Posterior cingulate gyrus (tissue), 11 donors: Measurements from ENCODE around the gene TBL1X.
"Not testable (repeated sequence)": the region's sequence is repeated elsewhere in the genome, so short reads cannot be mapped to it uniquely, and the experiment has no call there.

Experiments
- DNase-seq, 10 donors: peaks; one replicate each; pipeline versions ENCODE4 v3.0.0 to v3.0.0-alpha.2; 2020 to 2021; ENCODE audit warnings: mixed read lengths in 3 of 10
- intact Hi-C: fragments of 100-400 bp; cut with DNase I; formaldehyde crosslinking; loops from one replicate; pipeline ENCODE4 v1.15.1; 2023

Gene TBL1X

DNA sequence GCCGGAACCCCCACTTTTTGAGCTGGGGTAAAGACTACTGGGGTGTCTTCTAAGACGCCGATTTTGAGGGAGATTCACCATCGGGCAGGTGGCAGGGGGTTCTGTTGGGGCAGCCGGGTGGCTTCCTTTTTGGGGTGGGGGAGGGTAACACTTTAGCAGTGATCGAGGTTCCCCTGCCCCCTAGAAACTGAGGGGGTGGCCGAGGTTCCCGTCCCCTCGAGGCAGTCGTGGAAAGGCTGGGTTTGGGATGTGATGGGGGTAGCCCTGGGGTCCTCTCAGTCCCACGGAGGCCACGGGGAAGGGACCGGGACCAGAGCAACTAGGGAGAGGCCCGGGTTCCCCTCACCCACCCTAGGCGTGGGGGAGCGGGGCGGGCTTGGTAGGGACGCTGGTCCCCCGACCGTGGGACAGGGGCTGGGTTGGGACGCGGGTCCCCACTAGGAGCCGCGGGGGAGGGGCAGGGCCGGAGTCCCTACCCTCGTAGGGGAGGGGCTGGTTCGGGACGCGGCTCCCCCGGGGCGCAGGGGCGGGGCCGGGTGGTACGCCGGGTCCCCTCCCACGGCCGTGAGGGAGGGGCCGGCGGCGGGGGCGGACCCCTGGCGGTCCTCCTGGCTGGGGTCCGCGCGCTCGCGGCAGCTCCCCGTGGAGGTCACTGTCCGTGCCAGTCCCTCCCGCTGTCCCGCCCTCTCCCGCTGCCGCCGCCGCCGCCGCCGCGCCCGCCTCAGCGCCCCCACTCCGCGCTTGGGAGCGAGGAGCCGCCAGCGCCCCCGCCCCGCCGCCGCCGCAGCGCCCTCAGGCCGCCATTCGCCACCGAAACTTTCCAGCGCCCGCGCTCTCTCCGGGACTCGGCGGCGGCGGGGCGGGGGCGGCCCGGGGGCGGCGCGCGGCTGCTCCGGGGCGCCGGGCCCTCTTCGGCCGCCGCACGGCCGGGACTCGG lies at the start of gene TBL1X:
TBL1X (plus strand) TSS at position 624 of the 937 bp plus-strand sequence. CDS start 188,529 bp downstream, outside the sequence.
- peak in 8 of 10 donors; percentile 18 to 84 (median 48) for DNase-seq
- intact Hi-C loops = no loop called here

DNA sequence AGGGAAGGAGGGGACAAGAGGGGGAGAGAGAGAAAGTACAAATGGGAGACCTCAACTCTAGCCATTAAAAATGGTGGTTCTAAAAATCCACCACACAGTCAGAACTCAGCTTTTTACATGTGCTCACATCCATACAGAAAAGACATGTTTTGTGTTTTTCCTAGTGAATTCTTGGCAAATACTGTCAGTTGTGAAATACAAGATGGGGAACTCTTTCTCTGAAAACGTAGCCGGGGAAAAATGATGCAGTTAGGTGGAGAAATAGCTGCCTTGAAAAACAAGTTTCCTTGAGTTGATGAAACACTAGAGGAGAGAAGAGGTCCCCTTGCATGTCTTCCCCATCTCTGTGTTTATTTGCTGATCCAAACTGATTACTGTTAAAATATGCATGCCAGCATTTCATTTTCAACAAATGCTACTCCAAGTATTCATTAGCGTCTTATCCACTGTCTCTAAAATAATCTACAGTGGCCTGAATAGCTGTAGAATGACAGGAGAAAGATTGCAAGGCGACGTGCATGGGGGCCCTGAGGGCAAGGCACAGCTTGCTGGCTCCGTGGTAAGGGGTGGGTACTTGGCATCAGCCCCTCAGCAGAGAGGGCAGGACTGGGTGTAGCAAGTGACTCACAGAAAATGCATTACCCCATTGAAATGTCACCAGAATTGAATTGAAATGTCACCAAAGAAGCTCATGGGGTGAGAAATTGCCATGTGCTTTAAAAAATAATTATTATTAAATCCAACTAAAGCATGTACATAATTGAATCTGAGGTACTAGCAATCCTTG lies 48.1 kb upstream of the TBL1X start:
- intact Hi-C loops = no loop called here
- no peak for DNase-seq

DNA sequence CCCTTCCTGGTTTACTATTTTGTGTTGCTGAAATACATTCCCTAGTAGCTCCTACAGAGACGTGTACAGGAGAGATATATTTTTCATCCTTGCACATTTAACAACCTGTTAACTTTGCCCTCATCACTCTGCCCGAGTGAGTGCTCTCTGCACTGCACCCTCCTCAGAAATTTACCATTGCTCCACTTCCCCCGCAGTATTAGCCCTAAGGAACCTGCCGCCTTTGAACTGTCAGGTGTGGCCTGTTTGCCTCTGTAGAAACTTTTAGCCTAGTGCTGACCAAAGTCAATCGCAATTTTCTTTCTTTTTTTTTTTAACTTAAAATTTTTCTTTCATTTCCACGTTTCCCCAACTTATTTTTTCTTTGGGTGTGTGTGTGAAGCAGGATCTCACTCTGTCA lies 46.6 kb upstream of the TBL1X start:
- intact Hi-C loops = no loop called here
- no peak for DNase-seq

DNA sequence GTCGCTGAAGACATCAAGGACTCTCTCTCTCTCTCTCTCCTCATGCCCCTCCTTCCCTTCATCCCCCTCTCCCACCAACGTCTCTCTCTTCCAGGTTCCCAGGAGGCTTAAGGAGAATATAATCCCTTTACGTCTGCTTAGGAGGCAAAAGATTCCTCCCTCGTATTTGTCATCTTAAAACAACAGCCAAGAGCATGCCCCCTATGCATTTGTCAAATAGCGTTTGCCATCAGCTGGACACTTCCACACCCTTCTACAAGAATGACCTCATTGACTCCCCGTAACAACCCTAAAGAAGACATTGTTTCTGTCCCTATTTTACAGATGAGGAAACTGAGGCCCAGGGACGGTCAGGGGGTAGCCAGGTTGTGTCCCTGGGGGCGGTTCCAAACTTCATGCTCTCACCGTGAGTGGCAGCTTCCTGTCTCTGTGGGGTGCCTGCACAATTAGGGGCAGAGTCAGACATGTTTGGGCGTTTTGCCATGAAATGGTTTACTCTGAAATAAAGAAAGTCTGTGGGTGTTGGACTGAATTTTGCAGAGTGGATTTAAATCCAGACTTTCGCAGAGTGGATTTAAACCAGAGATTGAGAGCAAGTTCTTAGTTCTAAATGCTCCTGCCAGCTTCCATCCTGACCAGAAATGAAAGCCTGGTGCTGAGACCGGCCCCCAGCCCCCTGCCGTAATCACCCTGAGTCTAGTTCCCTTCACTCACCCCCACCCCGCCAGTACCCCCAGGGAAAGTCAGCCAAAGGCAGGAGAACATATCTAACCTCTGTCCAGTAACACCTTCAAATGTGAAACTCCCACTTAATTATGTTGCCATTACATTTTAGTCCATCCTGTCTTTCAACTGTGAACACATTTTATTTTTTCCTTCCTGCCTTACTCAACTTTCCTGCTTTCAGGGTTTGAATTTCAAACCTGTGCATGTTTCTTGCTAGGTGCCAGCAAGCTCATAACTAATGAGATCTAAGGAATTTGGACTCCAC lies 44.3 kb upstream of the TBL1X start:
- intact Hi-C loops = no loop called here
- no peak for DNase-seq

DNA sequence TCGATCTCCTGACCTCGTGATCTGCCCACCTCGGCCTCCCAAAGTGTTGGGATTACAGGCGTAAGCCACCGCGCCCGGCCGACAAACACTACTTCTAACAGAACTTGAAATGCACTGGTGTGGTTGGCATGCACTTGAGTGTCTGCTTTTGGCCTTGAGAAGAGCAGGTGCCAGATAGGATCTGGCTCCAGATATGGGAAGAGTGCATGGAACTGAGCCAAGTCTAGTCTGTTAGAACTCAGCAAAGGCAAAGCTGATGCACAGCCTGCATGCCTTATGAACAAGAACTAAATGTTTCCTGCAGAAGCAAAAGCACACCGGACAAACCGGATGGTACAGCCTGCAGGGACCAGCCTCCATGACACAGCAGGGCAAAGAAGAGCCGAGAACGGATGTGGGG lies 35.1 kb upstream of the TBL1X start:
- intact Hi-C loops = no loop called here
- DNase-seq = no peak

DNA sequence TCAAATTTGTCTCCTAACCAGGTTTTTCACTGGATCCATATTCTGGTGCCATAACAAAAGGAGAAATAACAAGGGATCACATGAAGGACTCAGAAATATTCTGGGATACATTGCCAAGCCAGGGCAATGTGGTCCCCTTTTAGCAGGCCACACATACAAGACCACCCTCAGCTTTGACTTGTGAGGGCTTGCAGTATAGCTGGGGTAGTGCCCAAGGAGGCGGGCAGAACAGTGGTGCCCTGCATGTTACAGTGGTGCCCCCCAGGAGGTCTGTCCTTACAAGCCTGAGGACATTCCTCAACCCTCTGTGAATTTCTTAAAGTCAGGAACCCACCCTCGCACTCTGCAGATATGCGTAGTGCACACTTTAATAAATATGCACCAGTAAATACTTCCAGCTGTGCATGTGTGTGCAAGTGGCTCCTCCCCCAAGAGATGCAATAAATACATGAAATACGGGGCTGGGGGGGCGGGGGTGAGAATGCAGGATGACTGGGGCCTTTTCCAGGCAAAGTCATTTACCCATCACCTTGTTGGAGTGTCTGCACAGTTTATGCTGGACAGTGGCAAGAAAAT lies 34.4 kb upstream of the TBL1X start:
- intact Hi-C loops = no loop called here
- DNase-seq = no peak

DNA sequence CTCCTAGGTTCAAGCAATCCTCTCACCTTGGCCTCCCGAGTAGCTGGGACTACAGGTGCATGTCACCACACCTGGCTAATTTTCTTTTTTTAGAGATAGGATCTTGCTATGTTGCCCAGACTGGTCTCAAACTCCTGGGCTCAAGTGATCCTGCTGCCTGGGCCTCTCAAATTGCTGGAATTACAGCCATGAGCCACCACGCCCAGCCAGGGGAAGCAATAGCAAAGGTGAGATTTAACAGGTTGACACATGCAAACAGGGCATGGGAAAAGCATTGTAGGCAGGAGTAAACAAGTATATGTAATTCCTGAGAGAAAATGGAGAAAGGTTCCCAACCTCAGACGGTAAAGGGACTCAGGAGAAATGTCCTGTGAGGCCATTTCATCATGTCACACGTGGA lies 33.6 kb upstream of the TBL1X start:
- intact Hi-C loops = no loop called here
- no peak for DNase-seq

DNA sequence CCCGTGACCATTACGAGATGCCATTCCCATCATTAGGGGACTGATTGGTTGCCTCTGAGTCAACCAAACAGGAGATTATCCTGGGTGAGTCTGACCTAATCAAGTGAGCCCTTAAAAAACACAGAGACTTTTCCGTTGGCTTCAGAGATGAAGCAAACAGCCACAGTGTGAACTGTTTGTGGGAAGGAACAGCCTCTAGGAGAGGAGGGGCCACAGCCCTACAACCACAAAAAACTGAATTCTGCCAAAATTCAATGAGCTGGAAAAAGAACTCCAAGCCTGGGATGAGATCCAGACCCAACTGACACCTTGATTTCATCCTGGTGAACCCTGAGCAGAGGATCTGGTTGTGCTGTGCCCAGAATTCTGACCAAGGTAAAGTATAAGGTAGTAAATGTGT lies 31.3 kb upstream of the TBL1X start:
- no peak for DNase-seq
- intact Hi-C loops = no loop called here

DNA sequence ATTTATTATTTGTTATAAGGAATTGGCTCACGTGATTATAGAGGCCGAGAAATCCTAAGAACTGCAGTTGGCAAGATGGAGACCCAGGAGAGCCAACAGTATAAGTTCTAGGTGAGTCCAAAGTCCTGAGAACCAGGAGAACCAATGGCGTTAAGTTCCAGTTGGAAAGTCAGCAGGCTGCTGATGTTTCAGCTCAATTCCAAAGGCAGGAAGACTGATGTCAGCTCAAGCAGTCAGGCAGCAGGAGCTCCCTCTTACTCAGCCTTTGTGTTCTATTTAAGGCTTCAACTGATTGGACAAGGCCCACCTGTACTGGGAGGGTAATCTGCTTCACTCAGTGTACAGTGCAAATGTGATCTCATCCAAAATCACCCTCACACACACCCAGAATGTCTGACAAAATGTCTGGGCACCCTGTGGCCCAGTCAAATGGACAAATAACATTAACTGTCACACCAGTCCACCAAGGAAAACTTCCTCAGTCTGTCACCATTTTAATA lies 30.8 kb upstream of the TBL1X start:
- intact Hi-C loops = no loop called here

DNA sequence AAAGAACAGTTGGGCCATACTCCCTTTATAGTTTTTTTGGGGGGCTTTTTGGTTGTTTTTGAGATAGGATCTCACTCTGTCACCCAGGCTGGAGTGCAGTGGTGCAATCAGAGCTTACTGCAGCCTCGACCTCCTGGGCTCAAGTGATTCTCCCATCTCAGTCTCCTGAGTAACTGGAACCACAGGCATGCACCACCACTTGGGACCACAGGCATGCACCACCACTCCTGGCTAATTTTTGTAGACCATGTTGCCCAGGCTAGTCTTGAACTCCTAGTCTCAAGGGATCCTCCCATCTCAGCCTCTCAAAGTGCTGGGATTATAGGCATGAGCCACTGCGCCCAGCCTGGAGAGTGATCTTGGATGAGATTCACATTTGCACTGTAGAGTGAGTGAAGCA lies 29.8 kb upstream of the TBL1X start:
- intact Hi-C loops, DNase-seq: not testable (repeated sequence)

More for the DNA sequence above, 30.8 kb upstream of the TBL1X start:
- no peak for DNase-seq

DNA sequence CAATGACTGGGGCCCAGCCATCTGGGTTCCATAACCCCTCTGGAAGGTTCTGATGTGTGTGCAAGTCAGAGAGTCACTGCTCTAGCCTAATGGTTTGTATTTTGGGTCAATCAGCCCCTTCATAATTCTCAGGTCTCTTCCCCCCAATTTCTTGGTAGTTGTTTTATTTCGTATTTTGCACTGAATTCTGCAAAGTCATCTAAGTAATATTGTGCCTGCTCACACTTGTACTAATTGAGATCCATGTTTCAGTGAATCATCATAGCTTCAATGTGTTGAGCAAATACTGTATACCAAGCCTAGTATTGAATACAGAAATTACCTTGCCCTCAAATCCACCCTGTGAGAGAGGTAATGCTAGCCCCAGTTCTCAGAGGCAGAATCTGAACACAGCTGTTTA lies 28.0 kb upstream of the TBL1X start:
- DNase-seq = no peak
- intact Hi-C loops = no loop called here

DNA sequence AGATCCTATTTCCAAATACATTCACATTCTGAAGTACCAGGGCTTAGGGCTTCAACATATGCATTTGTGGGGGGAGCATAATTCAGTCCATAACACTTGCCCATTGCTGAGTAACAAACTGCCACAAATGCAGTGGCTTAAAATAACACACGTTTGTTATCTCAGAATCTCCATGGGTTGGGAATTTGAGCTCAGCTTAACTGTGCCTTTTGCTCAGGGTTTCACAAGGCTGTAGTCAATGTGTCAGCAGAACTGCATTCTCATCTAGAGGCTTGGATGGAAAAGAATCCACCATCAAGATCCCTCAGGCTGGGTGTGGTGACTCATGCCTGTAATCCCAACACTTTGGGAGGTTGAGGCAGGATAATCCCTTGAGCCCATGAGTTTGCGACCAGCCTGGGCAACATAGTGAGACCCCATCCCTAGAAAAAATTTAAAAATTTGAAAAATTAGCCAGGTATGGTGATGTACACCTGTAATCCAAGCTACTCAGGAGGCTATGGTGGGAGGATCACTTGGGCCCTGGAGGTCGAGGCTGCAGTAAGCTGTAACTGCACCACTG lies 25.8 kb upstream of the TBL1X start:
- intact Hi-C loops = no loop called here

DNA sequence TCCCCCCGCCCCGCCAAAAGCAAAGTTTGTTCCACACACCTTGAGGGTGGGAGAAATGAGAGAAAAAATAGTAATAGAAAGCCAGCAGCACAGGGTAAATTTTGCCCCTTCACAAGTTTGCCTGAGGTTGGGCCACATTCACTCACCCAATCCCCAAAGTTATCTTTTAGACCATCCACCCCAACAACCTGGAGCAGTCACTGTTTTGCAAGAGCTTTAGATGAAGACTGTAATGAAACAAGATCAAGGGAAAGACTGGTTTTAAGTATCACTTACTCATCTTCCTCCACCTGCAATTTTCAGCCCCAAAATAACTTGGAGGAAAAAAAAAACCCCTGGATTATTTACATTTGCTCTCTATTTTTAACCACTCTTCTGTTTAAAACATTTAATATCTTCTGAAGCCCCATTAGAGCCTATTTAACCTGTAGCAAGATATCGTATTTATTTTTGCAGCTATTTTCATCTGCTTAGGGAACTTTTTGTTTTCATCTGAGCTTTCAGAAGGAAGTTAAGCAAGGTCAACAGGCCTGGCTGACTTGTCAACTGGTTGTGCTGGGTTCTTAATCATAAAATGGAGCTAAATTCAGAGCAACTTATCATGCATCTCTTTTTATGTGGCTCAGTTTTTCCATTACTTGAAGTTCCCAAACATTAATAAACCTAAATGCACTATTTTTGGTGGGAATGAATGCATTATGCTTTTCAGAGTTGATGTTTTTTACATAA lies 24.6 kb upstream of the TBL1X start:
- intact Hi-C loops = no loop called here
- DNase-seq = no peak

More for the DNA sequence above, 25.8 kb upstream of the TBL1X start:
- no peak for DNase-seq

DNA sequence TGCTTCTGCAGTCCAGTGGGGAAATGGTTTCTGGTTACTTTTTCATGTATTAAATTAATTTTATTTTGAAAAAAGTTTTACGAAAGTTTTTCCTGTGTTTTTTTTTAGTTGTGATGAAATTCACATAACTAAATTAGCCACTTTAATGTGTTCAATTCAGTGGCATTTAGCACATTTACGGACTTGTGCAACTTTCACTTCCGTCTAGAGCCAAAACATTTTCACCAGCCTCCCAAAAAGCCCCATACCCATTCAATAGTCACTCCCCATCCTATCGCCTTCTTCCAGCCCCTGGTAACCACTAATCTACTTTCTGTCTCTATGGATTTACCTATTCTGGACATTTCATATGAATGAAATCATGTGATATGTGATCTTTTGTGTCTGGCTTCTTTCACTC lies 22.8 kb upstream of the TBL1X start:
- intact Hi-C loops = no loop called here

DNA sequence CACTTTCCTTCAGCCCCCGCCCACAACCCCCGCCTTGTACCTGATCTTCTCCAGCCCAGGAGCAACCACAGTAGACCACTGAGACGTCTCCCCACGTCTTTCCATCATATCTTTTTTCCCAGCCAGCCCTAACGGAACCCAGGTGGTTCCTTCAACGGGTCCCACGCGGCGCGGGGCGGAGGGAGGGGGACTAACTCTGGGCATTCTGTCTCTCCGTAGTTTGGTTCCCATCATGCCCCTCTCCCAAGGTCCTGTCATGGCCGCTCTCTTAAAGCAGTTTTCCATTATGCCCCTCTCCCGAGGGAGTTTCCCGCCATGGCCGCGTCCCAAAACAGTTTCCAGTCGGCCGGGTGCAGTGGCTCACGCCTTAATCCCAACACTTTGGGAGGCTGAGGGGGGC lies 21.5 kb upstream of the TBL1X start:
- DNase-seq = no peak
- intact Hi-C loops = no loop called here

More for the DNA sequence above, 22.8 kb upstream of the TBL1X start:
- DNase-seq = no peak

DNA sequence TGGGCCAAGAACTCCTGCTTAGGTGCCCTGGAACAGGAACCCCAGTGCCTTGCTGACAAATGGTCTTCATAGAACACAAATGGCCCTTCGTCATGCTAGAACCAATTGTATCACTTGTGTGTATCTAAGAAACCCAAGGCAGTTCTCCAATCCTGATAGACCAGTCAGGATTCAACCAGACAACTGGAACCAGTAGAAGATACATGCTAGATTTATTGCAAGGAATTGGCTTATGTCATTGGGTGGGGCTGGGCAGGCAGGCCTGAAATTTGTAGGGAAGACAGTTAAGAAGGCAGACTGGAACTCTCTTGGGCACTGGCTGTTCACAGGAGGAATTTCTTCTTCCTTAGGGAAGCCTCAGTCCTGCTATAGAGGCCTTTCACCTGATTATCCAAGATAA lies 17.0 kb upstream of the TBL1X start:
- no peak for DNase-seq
- intact Hi-C loops = no loop called here

DNA sequence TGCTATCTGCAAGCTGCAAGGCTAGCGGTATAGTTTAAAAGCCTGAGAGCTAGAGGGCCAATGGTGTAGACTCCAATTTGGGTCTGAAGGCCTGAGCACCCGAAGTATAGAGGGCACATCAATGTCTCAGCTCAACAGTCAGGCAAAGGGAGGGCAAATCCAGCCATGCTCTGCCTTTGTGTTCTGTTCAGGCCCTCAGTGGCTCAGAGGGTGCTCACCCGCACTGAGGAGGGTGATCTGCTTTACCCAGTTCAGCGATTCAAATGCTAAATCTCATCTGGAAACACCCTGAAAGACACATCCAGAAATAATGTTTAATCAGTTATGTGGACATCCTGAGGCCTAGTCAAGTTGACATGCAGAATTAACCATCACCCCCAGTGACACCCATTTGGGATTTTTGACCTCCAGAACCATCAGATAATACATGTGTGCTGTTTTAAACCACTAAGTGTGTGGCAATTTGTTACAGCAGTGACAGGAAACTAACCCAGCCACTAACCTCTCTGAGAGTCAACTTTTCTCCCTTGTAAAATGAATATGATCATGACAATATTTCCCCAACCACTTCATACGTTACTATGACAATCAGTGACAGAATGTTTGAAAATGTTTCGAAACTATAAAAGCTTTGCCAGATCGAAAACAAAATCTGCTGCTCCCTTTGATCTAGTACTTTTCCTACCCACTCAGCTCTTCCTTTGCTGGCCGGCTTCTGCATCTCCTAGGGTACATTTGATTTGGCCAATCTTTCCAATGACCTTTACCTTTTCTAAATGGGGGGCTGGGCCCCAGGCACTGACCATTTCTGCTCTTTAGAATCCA lies 8.4 kb upstream of the TBL1X start:
- intact Hi-C loops = no loop called here
- DNase-seq = no peak

DNA sequence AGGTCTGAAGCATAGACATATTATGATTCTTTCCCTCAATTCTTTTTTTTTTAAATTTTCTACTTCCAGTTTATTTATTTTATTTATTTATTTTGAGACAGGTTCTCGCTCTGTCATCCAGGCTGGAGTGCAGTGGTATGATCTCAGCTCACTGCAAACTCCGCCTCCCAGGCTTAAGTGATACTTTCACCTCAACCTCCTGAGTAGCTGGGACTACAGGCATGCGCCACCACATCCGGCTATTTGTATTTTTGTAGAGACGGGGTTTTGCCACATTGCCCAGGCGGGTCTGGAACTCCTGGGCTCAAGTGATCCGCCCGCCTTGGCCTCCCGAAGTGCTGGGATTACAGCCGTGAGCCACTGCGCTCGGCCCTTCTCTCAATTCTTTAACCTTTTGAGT lies 6.8 kb upstream of the TBL1X start:
- intact Hi-C loops, DNase-seq: not testable (repeated sequence)
